Suprapubic skin (tissue), 4 donors: ENCODE results near the gene TTLL7.

Experiments used
- CTCF ChIP-seq, 2 donors: fragments of 200-600 bp in 1 of 2; fragments of 450-650 bp in 1 of 2; sonication (generic) in 1 of 2; IDR thresholded peaks; one replicate each; pipeline ENCODE4 v1.5.1; 2016 to 2019; ENCODE audit warnings: antibody characterized with exemption in 2 of 2, mild to moderate bottlenecking in 1 of 2, moderate library complexity in 1 of 2
- EP300 ChIP-seq: sonication (generic); formaldehyde crosslinking; IDR thresholded peaks from one replicate; pipeline ENCODE4 v1.6.1; 2017; ENCODE audit warnings: antibody characterized with exemption
- POLR2A ChIP-seq, 2 donors: fragments of 450-650 bp; IDR thresholded peaks; one replicate each; pipeline ENCODE4 v1.6.1; 2017; ENCODE audit warnings: antibody characterized with exemption in 2 of 2, mild to moderate bottlenecking in 2 of 2, moderate library complexity in 2 of 2
- POLR2AphosphoS5 ChIP-seq, 3 donors: sonication (generic); formaldehyde crosslinking; IDR thresholded peaks; one replicate each; pipeline ENCODE4 v1.6.1; 2017; ENCODE audit warnings: antibody characterized with exemption in 3 of 3

- TF ChIP-seq CTCF (IDR thresholded peaks at IDR 0.05) (no peak), POLR2AphosphoS5 (IDR thresholded peaks at IDR 0.05) (no peak), EP300 (no peak), POLR2A (IDR thresholded peaks at IDR 0.05) (no peak)
These were observed 2.3 kb downstream of the TTLL7 start for GRCh38 chr1:83996621-83997020.
